ENCODE data around the gene CCL15.

- TF ChIP-seq CTCF (IDR thresholded peaks at IDR 0.05) (peak; percentile 67 to 88 (median 81)), POLR2A (IDR thresholded peaks at IDR 0.05) (no peak)
Observed at GRCh38 chr17:35969558-35970380, 31.6 kb downstream of the CCL15 start.

Data from testis (tissue), 2 donors.